ENCODE data around the gene CYP2A7. TPM values are rescaled to one million over a fixed set of nuclear protein-coding genes. Genes with fewer than 3 reads are reported as not detected.
"Not testable (repeated sequence)": the region's sequence is repeated elsewhere in the genome, so short reads cannot be mapped to it uniquely, and the experiment has no call there.

CYP2A7 gene
- total RNA-seq, 1 experiment from 2014 or later, result not detected

DNA sequence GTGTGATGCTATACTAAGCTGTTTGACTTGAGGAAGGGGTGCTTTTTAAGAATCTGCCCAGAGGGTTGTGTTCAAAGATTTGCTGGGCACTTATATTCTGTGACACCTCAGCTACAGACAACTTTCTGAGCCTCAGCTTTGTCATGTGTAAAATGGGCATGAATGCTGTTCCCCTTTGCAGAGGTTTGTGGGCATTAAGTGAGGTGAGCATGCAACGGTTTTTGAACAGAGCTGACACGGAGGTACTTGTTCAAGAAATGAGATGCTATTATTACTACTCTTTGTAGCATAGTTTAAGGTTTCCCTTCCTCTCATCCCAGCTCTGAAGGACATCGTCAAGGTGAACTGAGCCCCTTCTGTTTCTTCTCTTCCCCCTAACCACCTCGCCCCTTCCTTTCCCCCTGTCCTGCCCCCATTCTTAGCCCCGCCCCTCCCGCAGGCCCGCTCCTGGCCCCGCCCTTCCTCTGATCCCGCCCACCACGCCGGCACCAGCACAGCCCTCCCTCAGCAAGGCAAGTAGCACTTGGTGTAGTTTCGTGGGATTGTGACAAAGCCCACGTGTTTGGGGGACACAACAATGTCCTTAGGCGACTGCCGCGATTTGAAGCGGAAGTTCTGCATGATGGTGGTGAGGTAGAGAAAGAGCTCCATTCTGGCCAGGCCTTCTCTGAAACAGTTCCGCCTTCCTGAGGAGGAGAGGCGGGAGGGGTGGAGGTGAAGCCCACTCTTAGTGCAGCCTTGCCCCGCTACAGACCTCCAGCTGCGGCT is 26.1 kb upstream of the CYP2A7 start:
- in situ Hi-C loops (cut with HindIII; ENCODE audit: low pct_unique_long_range_greater_than_20kb, low sequenced_read_pairs), result no loop called here
- no peak for DNase-seq (ENCODE audit: low read depth, low spot score)
- Histone ChIP-seq H3K27ac (ENCODE audit: low read length) (no peak overlapping the region), H3K9me3 (ENCODE audit: control insufficient read depth, insufficient read depth, low read depth, low read length) (no peaks in the 10 kb centered on the region), H3K4me1 (ENCODE audit: control insufficient read depth, insufficient read depth, low read length) (no peaks in the 10 kb centered on the region), H3K36me3 (ENCODE audit: control insufficient read depth, insufficient read depth, low read length) (no peaks in the 10 kb centered on the region), H3K4me3 (ENCODE audit: low read depth in 2 of 2, low read length in 2 of 2) (no peak overlapping the region), H3K27me3 (ENCODE audit: control insufficient read depth, insufficient read depth, low read length) (no peaks in the 10 kb centered on the region)
- no TSS peak for BruUV-seq (replicated peaks)
- POLR2A ChIA-PET, result no interaction called here
- ATAC-seq, result no peak
- intact Hi-C loops (cut with micrococcal nuclease; ENCODE audit: unreplicated experiment), result no loop called here
- no peak for TF ChIP-seq POLR2AphosphoS5 (IDR thresholded peaks at IDR 0.05; ENCODE audit: low read depth, low read length)
- CTCF ChIA-PET, result no interaction called here

DNA sequence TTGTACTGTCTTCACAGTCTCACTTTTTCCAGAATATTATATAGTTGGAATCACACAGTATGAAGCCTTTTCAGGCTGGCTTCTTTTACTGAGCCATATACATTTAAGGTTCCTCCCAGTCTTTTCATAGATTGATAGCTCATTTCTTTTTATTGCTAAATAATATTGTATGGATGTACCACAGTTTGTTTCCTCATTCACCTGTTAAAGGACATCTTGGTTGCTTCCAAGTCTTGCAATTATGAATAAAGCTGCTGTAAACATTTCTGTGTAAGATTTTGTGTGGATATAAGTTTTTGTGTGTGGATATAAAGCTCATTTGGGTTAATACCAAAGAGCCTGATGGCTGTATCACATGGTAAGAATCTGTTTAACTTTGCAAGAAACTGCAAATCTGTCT is 24.5 kb upstream of the CYP2A7 start:
- BruUV-seq (replicated peaks), result no TSS peak
- POLR2A ChIA-PET, result interaction anchor here (0.6 kb wide), 1 partner anchor 128 kb away, joined by 3 read pairs; no protein-coding TSS in a partner anchor
- Histone ChIP-seq H3K36me3 (ENCODE audit: control insufficient read depth, insufficient read depth, low read length) (no peaks in the 10 kb centered on the region), H3K4me3 (ENCODE audit: low read depth in 2 of 2, low read length in 2 of 2) (no peak overlapping the region), H3K9me3 (ENCODE audit: control insufficient read depth, insufficient read depth, low read depth, low read length) (no peaks in the 10 kb centered on the region), H3K27ac (ENCODE audit: low read length) (no peak overlapping the region), H3K4me1 (ENCODE audit: control insufficient read depth, insufficient read depth, low read length) (no peaks in the 10 kb centered on the region), H3K27me3 (ENCODE audit: control insufficient read depth, insufficient read depth, low read length) (no peaks in the 10 kb centered on the region)
- in situ Hi-C loops (cut with HindIII; ENCODE audit: low pct_unique_long_range_greater_than_20kb, low sequenced_read_pairs) (no loop called here), intact Hi-C loops (cut with micrococcal nuclease; ENCODE audit: unreplicated experiment) (no loop called here)
- CTCF ChIA-PET, result no interaction called here
- ATAC-seq (no peak), DNase-seq (ENCODE audit: low read depth, low spot score) (no peak)
- TF ChIP-seq SIN3A (IDR thresholded peaks at IDR 0.05; ENCODE audit: borderline replicate concordance, insufficient read depth, low read depth, low read length) (no peak), POLR2AphosphoS5 (IDR thresholded peaks at IDR 0.05; ENCODE audit: low read depth, low read length) (no peak), TCF7L2 (IDR thresholded peaks at IDR 0.05; ENCODE audit: low read depth, low read length) (no peak), REST (IDR thresholded peaks at IDR 0.05; ENCODE audit: insufficient read depth in 1 of 2, low read depth in 2 of 2, low read length in 1 of 2) (no peak)
- TF ChIP-seq, protein P1, sequence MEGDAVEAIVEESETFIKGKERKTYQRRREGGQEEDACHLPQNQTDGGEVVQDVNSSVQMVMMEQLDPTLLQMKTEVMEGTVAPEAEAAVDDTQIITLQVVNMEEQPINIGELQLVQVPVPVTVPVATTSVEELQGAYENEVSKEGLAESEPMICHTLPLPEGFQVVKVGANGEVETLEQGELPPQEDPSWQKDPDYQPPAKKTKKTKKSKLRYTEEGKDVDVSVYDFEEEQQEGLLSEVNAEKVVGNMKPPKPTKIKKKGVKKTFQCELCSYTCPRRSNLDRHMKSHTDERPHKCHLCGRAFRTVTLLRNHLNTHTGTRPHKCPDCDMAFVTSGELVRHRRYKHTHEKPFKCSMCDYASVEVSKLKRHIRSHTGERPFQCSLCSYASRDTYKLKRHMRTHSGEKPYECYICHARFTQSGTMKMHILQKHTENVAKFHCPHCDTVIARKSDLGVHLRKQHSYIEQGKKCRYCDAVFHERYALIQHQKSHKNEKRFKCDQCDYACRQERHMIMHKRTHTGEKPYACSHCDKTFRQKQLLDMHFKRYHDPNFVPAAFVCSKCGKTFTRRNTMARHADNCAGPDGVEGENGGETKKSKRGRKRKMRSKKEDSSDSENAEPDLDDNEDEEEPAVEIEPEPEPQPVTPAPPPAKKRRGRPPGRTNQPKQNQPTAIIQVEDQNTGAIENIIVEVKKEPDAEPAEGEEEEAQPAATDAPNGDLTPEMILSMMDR (IDR thresholded peaks at IDR 0.05), result no peak

DNA sequence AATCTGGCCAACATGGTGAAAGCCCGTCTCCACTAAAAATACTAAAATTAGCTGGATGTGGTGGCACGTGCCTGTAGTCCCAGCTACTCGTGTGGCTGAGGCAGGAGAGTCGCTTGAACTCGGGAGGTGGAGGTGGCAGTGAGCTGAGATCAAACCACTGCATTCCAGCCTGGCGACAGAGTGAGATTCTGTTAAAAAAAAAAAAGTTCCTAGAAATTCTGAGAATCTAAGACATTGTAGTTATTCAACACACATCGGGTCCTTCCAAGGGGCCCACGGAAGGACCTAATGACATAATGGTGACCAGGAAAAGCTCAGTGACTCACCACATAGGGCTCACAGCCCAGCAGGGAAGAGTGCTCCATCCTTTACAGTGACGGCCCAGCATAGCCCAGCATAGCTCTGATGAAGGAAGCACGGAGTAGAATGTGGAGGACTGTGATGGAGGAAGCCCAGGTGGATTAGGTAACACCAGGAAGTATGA is 22.7 kb upstream of the CYP2A7 start:
- CTCF ChIA-PET, result interaction anchor here (0.6 kb wide), 1 partner anchor 319 kb away, joined by 3 read pairs; no protein-coding TSS in a partner anchor
- ATAC-seq, result peak; percentile 83; the same call in 1 of the 2 replicates

GRCh38 chr19:40901975-40902750 is 20.1 kb upstream of the CYP2A7 start:
- intact Hi-C loops (cut with micrococcal nuclease; ENCODE audit: unreplicated experiment); H3K27ac ChIP-seq (ENCODE audit: low read length); H3K9me3 ChIP-seq (ENCODE audit: control insufficient read depth, insufficient read depth, low read depth, low read length); H3K27me3 ChIP-seq (ENCODE audit: control insufficient read depth, insufficient read depth, low read length); POLR2A ChIA-PET; in situ Hi-C loops (cut with HindIII; ENCODE audit: low pct_unique_long_range_greater_than_20kb, low sequenced_read_pairs); H3K4me1 ChIP-seq (ENCODE audit: control insufficient read depth, insufficient read depth, low read length); H3K4me3 ChIP-seq (ENCODE audit: low read depth in 2 of 2, low read length in 2 of 2); H3K36me3 ChIP-seq (ENCODE audit: control insufficient read depth, insufficient read depth, low read length); DNase-seq (ENCODE audit: low read depth, low spot score); BruUV-seq (replicated peaks); ATAC-seq: not testable (repeated sequence)
- CTCF ChIA-PET, result interaction anchor here (0.6 kb wide), 1 partner anchor 242 kb away, joined by 3 read pairs; no protein-coding TSS in a partner anchor

More for the DNA sequence above, 22.7 kb upstream of the CYP2A7 start:
- in situ Hi-C loops (cut with HindIII; ENCODE audit: low pct_unique_long_range_greater_than_20kb, low sequenced_read_pairs); H3K4me3 ChIP-seq (ENCODE audit: low read depth in 2 of 2, low read length in 2 of 2); intact Hi-C loops (cut with micrococcal nuclease; ENCODE audit: unreplicated experiment); H3K27ac ChIP-seq (ENCODE audit: low read length); H3K27me3 ChIP-seq (ENCODE audit: control insufficient read depth, insufficient read depth, low read length); BruUV-seq (replicated peaks); H3K9me3 ChIP-seq (ENCODE audit: control insufficient read depth, insufficient read depth, low read depth, low read length); H3K36me3 ChIP-seq (ENCODE audit: control insufficient read depth, insufficient read depth, low read length); DNase-seq (ENCODE audit: low read depth, low spot score); H3K4me1 ChIP-seq (ENCODE audit: control insufficient read depth, insufficient read depth, low read length): not testable (repeated sequence)
- POLR2A ChIA-PET, result interaction anchor here (0.7 kb wide), 1 partner anchor 442 kb away, joined by 5 read pairs; no protein-coding TSS in a partner anchor

DNA sequence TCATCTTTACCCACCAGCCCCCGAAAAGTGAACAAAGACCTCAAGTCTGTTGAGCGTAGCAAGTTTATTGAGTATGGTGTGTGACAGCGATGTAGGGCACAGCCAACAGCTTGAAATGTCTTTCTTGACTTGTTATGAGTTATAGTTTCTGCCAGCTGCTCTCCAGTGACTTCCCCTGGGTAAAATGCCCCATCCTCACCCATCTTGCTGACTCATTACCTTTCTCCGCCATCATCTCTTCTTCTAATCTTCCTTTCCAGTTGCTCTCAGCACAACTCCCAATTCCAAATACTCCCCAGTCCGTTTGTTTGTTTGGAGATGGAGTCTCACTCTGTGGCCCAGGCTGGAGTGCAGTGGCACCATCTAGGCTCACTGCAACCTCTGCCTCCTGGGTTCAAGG is 18.5 kb upstream of the CYP2A7 start:
- H3K4me1 ChIP-seq (ENCODE audit: control insufficient read depth, insufficient read depth, low read length); H3K36me3 ChIP-seq (ENCODE audit: control insufficient read depth, insufficient read depth, low read length); intact Hi-C loops (cut with micrococcal nuclease; ENCODE audit: unreplicated experiment); H3K4me3 ChIP-seq (ENCODE audit: low read depth in 2 of 2, low read length in 2 of 2); BruUV-seq (replicated peaks); in situ Hi-C loops (cut with HindIII; ENCODE audit: low pct_unique_long_range_greater_than_20kb, low sequenced_read_pairs); H3K9me3 ChIP-seq (ENCODE audit: control insufficient read depth, insufficient read depth, low read depth, low read length); CTCF ChIA-PET; POLR2A ChIA-PET; H3K27ac ChIP-seq (ENCODE audit: low read length); ATAC-seq; H3K27me3 ChIP-seq (ENCODE audit: control insufficient read depth, insufficient read depth, low read length); DNase-seq (ENCODE audit: low read depth, low spot score): not testable (repeated sequence)
